ENCODE results near the gene IGFBP7.

The IGFBP7 gene

GRCh38 chr4:57129477-57129876, 19.3 kb upstream of the IGFBP7 start:
- no peak for DNase-seq

- no peak for DNase-seq
These were observed 17.2 kb upstream of the IGFBP7 start for GRCh38 chr4:57127361-57127760.

DNA sequence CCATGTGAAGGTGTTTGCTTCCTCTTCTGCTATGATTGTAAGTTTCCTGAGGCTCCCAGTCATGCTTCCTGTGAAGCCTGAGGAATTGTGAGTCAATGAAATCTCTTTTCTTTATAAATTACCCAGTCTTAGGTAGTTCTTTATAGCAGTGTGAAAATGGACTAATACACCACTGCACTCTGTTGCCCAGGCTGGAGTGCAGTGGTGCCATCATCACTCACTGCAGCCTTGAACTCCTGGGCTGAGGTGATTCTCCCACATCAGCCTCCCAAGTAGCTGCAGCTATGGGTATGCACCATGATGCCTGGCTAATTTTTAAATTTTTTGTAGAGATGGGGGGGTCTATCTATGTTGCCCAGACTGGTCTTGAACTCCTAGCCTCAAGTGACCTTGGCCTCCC, 15.8 kb upstream of the IGFBP7 start:
- DNase-seq, result no peak

DNA sequence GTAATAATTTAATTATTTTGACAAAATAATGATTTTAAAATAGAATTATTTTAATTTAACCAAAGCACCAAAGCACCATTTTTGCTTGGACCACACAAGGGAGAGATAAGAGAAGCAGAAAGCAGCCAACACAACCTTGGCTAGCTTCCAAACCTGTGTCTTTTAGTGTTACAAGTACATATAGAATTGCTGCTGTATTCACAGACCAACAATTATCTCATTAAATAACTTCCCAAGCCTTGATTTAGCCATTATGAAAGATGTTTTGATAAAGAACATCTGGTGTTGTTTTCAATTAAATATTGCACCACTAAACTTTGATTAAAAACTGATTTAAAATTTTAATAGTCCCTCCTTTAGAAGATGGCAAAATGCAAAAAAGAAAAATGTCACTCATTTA, 14.0 kb upstream of the IGFBP7 start:
- DNase-seq, result no peak

- DNase-seq, result no peak
These were observed 12.8 kb upstream of the IGFBP7 start for GRCh38 chr4:57122959-57123358.

GRCh38 chr4:57119054-57119651, 9.0 kb upstream of the IGFBP7 start:
- peak in 6 of 14 donors; percentile 6 to 49 (median 21) for DNase-seq

DNA sequence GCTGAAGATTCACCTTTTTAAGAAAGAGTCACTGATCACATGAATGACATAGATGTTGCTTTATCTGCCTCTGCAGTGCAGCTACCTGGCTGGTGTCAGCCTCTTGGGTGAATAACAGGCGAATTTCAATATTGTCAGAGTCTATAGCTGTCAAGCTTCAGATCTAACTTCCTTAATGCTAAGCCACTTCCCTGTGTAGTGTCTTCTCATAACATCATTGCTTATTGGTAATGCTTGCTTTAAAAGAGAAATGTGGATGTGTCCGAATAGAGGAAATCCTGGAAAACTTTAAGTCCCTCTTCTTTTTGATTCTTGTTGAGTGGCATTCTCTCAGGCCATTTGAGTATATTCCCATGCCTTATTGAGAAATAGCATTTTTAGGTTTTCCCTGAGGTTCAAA, 7.3 kb upstream of the IGFBP7 start:
- DNase-seq, result no peak

- no peak for DNase-seq
These were observed 6.1 kb upstream of the IGFBP7 start for GRCh38 chr4:57116245-57116644.

GRCh38 chr4:57114973-57115372, 4.8 kb upstream of the IGFBP7 start:
- DNase-seq, result no peak

- DNase-seq, result peak in 1 of 14 donors; percentile 12
These were observed 3.7 kb upstream of the IGFBP7 start for GRCh38 chr4:57113870-57114269.

GRCh38 chr4:57110640-57111511, 691 bp upstream of the IGFBP7 start:
- DNase-seq, result peak in 10 of 14 donors; percentile 22 to 80 (median 62)

DNA sequence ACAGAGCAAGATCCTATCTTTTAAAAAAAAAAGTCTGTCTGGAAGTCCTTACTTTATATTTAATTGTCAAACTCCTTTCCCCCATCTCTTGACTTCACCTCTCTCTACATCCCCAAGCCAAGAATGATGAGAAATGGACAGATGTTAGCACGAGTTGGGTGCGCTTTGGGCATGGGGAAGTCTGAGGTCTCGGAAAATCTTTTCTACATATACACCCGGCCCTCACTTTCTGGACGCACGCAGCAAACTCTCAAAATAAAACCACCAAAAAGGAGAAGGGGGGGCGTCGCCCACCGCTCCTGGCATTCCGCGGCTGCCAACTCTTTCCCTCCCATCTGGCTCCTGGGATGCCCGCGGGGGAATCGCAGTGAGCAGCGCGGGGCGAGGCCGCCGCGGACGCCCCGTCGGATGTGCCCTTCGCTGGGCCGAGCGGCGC, 756 bp downstream of the IGFBP7 start:
- no peak for DNase-seq

GRCh38 chr4:57106181-57106580, 4.0 kb downstream of the IGFBP7 start:
- DNase-seq, result no peak

GRCh38 chr4:57104706-57105560, 5.3 kb downstream of the IGFBP7 start:
- no peak for DNase-seq

- DNase-seq, result peak in 1 of 14 donors; percentile 5
These were observed 7.1 kb downstream of the IGFBP7 start for GRCh38 chr4:57103051-57103450.

- DNase-seq, result peak in 1 of 14 donors; percentile 17
These were observed 8.0 kb downstream of the IGFBP7 start for GRCh38 chr4:57102050-57102624.

DNA sequence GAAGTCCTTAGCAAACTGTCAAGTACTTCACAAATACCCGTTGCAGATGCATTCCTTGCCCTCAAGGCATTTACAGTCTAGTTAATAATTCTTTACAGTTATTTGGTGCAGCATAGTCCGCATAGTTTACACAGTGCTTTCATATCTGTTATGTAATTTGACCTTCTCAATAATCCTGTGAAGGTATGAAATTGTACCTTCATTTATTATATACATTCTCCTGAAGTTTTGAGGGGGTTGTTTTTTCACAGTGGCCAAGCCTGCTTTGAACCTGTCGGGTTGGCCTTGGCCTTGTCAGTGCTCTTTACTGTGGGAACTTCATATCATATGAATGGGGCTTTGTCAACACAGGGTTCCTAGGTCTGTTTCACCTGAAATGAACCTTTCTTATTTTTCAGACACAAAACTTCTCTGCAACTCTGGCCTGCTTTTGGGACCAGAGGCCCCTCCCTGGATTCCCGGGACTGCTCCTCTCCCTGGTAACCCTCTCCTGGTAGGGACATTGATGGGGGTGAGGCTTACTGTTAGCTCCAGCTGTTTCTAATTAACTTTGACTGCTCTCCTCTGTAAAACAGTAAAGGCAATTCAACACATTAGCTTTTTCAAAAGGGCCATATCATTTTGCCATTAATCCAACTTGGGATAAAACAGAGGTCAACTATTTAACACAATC, 9.1 kb downstream of the IGFBP7 start:
- DNase-seq, result no peak

- DNase-seq, result no peak
These were observed 10.8 kb downstream of the IGFBP7 start for GRCh38 chr4:57099363-57099762.

DNA sequence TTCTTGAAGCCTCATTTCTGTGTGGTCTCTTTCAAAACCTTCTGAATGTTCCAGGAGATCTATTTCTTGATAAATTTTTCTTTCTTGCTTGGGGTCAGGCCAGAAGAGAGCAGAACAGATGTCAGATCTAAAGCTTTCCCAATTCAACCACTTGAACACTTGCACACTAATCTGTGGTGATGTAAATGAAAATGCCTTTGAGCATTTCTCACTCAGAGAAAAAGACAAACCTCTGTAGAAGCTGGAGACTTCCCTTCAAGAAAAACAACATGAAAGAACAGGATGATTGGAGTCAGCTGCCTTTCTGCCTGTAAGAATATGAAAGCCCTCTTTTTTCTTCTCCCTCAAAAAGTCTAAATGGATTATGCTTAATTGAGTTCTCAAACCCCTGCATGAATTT, 11.2 kb downstream of the IGFBP7 start:
- DNase-seq, result no peak

- DNase-seq, result no peak
These were observed 11.8 kb downstream of the IGFBP7 start for GRCh38 chr4:57098415-57098814.

DNA sequence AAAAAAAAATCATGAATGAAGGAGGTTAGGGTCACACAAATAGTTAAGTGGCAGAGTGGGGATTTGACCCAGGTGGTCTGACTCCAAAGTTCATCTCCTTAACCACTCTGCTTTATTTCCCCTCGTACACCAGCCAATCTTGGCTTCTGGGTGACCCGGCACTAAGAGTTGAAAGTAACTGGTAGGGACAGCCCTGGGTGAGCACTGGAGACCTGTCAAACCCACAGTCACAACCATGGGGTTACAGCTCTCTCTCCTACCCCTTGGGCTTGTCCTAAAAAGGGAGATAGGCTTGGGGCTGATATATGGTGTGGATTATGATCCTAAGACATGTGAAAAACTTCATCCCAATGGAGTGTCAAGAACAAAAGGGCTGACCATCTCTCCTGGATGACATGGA, 12.5 kb downstream of the IGFBP7 start:
- DNase-seq, result no peak

- DNase-seq, result no peak
These were observed 14.2 kb downstream of the IGFBP7 start for GRCh38 chr4:57095956-57096355.
